A549 (cell line): ENCODE measurements around the gene GSE1. TPM values are rescaled to one million over a fixed set of nuclear protein-coding genes. Genes with fewer than 3 reads are reported as not detected.

Source experiments
- ATAC-seq, 2 experiments: fragments of 200-7000 bp in 1 of 2; fragments of >200 bp in 1 of 2; cut with Nextera tagmentation in 1 of 2; cut with Tn5 transposase in 1 of 2; 3 replicates each; pipeline versions ENCODE4 v1.8.0 to v1.9.1; 2018 to 2020; ENCODE audit warnings: mild to moderate bottlenecking in 1 of 2, moderate library complexity in 1 of 2
- CTCF ChIA-PET: fragments of 300-600 bp; sonication (Branson Sonifier 250); formaldehyde crosslinking; extraction: SDS; loops from one replicate; lab custom pipeline; 2021; ENCODE audit warnings: antibody characterized with exemption, inconsistent platforms; lab: Yijun Ruan, JAX
- POLR2A ChIA-PET: fragments of 350-600 bp; formaldehyde crosslinking; extraction: SDS; loops from one replicate; lab custom pipeline; 2021; ENCODE audit warnings: antibody characterized with exemption, inconsistent platforms; lab: Yijun Ruan, JAX
- DNase-seq, 2 experiments: peaks; one replicate each; pipeline versions ENCODE4 v3.0.0 to v3.0.0-alpha.2; 2011 to 2016; ENCODE audit warnings: low read depth in 1 of 2, low spot score in 1 of 2
- FAIRE-seq: peaks from 2 replicates; lab custom pipeline; 2011; peaks lifted over from hg19 to GRCh38; lab: Jason Lieb, UNC
- H3K27ac ChIP-seq, 2 experiments: fragments of >200 bp; sonication (Bioruptor Twin); formaldehyde crosslinking; 3 replicates each; pipeline ENCODE4 v1.5.1; 2016 to 2017
- H3K4me1 ChIP-seq: fragments of >200 bp; sonication (Bioruptor Twin); formaldehyde crosslinking; 3 replicates; pipeline ENCODE4 v1.6.1; 2016
- H3K4me2 ChIP-seq: fragments of >200 bp; sonication (Bioruptor Twin); formaldehyde crosslinking; 3 replicates; pipeline ENCODE4 v1.6.1; 2016
- H3K4me3 ChIP-seq: fragments of >200 bp; sonication (Bioruptor Twin); formaldehyde crosslinking; 3 replicates; pipeline ENCODE4 v1.5.1; 2016
- H3K9me3 ChIP-seq: fragments of >200 bp; sonication (Bioruptor Twin); formaldehyde crosslinking; 3 replicates; pipeline ENCODE4 v1.6.1; 2016
- BCL3 ChIP-seq: fragments of >200 bp; sonication (Bioruptor Twin); formaldehyde crosslinking; IDR thresholded peaks from 3 replicates; pipeline ENCODE4 v1.6.1; 2016
- BHLHE40 ChIP-seq: IDR thresholded peaks from 2 replicates; pipeline ENCODE4 v1.6.1; 2012; ENCODE audit warnings: low read depth, low read length, inconsistent platforms
- CHD4 ChIP-seq: fragments of 200-600 bp; sonication (generic); IDR thresholded peaks from 2 replicates; pipeline ENCODE4 v1.6.1; 2016; ENCODE audit warnings: antibody characterized with exemption, mild to moderate bottlenecking, borderline replicate concordance
- EP300 ChIP-seq, 2 experiments: fragments of >200 bp; sonication (Bioruptor Twin); formaldehyde crosslinking; IDR thresholded peaks; 2 replicates in 1 of 2; 3 replicates in 1 of 2; pipeline ENCODE4 v1.6.1; 2016 to 2017
- ESRRA ChIP-seq: fragments of 150-350 bp; IDR thresholded peaks from 2 replicates; pipeline ENCODE4 v1.6.1; 2014; ENCODE audit warnings: mild to moderate bottlenecking, low read length, borderline replicate concordance
- FOXS1 ChIP-seq: fragments of 250-450 bp; sonication (Bioruptor Pico); IDR thresholded peaks from 2 replicates; pipeline ENCODE4 v1.5.0; 2020; ENCODE audit warnings: mild to moderate bottlenecking, moderate library complexity
- GATA3 ChIP-seq: IDR thresholded peaks from 2 replicates; pipeline ENCODE4 v1.6.1; 2012; ENCODE audit warnings: borderline replicate concordance
- HDAC2 ChIP-seq: fragments of 200-600 bp; sonication (generic); IDR thresholded peaks from 2 replicates; pipeline ENCODE4 v1.6.1; 2016
- HEYL ChIP-seq: fragments of 250-450 bp; sonication (Bioruptor Pico); IDR thresholded peaks from 2 replicates; pipeline ENCODE4 v1.8.0; 2021; ENCODE audit warnings: mild to moderate bottlenecking, moderate library complexity
- KDM5A ChIP-seq: fragments of 200-600 bp; sonication (generic); IDR thresholded peaks from 2 replicates; pipeline ENCODE4 v1.6.1; 2016; ENCODE audit warnings: antibody characterized with exemption, mild to moderate bottlenecking
- MYC ChIP-seq: IDR thresholded peaks from 2 replicates; pipeline ENCODE4 v1.6.1; 2012; ENCODE audit warnings: mild to moderate bottlenecking, inconsistent platforms, low read length, improper control_type of control experiment, borderline replicate concordance
- PHF8 ChIP-seq: fragments of 200-600 bp; sonication (generic); IDR thresholded peaks from 2 replicates; pipeline ENCODE4 v1.6.1; 2016; ENCODE audit warnings: low read depth, mild to moderate bottlenecking, antibody characterized with exemption, moderate library complexity, borderline replicate concordance
- POLR2A ChIP-seq: IDR thresholded peaks from 2 replicates; pipeline ENCODE4 v1.6.1; 2012; ENCODE audit warnings: mild to moderate bottlenecking, low read length
- POLR2AphosphoS2 ChIP-seq: conservative IDR thresholded peaks from 2 replicates; pipeline ENCODE4 v1.6.1; 2012; ENCODE audit warnings: low read length, improper control_type of control experiment, inconsistent platforms
- RAD21 ChIP-seq, 2 experiments: fragments of >200 bp in 1 of 2; sonication (Bioruptor Twin) in 1 of 2; formaldehyde crosslinking in 1 of 2; IDR thresholded peaks in 1 of 2; conservative IDR thresholded peaks in 1 of 2; 2 replicates in 1 of 2; 3 replicates in 1 of 2; pipeline ENCODE4 v1.6.1; 2012 to 2018; ENCODE audit warnings: inconsistent platforms in 1 of 2
- RCOR1 ChIP-seq: fragments of 150-350 bp; IDR thresholded peaks from 2 replicates; pipeline ENCODE4 v1.6.1; 2014; ENCODE audit warnings: antibody characterized with exemption, low read length, low read depth
- RNF2 ChIP-seq: fragments of 200-600 bp; sonication (generic); IDR thresholded peaks from 2 replicates; pipeline ENCODE4 v1.6.1; 2016; ENCODE audit warnings: low read depth, mild to moderate bottlenecking, antibody characterized with exemption, moderate library complexity, borderline replicate concordance
- SMC3 ChIP-seq: fragments of >200 bp; sonication (Bioruptor Twin); formaldehyde crosslinking; IDR thresholded peaks from 3 replicates; pipeline ENCODE4 v1.6.1; 2018; ENCODE audit warnings: inconsistent platforms
- SREBF2 ChIP-seq: fragments of 450-650 bp; IDR thresholded peaks from 2 replicates; pipeline ENCODE4 v1.6.1; 2014; ENCODE audit warnings: mild to moderate bottlenecking, moderate library complexity
- TP53 ChIP-seq: fragments of 250-450 bp; sonication (Bioruptor Pico); IDR thresholded peaks from 2 replicates; pipeline ENCODE4 v1.5.0; 2021; ENCODE audit warnings: mild to moderate bottlenecking, moderate library complexity
- ZNF302 ChIP-seq: fragments of 250-450 bp; sonication (Bioruptor Pico); IDR thresholded peaks from 2 replicates; pipeline ENCODE4 v1.9.0; 2021; ENCODE audit warnings: inconsistent platforms, mild to moderate bottlenecking, moderate library complexity
- ZSCAN20 ChIP-seq: fragments of 250-450 bp; sonication (Bioruptor Pico); IDR thresholded peaks from 2 replicates; pipeline ENCODE4 v1.8.0; 2022; ENCODE audit warnings: mild to moderate bottlenecking, moderate library complexity
- WGBS: methylation state at CpG from one replicate; pipeline ENCODE4 v1.1.6; 2017; ENCODE audit errors: missing lambda C conversion rate; 5-methylcytosine and 5-hydroxymethylcytosine counted together
- polyA plus RNA-seq, 4 experiments: library from polyadenylated mRNA; depleted of rRNA in 3 of 4; stranded (reverse); fragments of >200 nt; fragmentation: RNase III in 1 of 4; extraction: RNeasy Plus Mini Kit Qiagen cat#74134 plus additional on column Dnase treatment in 1 of 4; gene quantifications; 2 replicates in 3 of 4; 3 replicates in 1 of 4; pipeline ENCODE4 v1.2.3, GENCODE V29; 2011 to 2017
- TF ChIP-seq, protein P1 (sequence below): fragments of 250-450 bp; sonication (Bioruptor Pico); IDR thresholded peaks from 2 replicates; pipeline ENCODE4 v1.5.0; 2020; ENCODE audit warnings: low read depth, mild to moderate bottlenecking, moderate library complexity
- TF ChIP-seq, protein P2 (sequence below): IDR thresholded peaks from 2 replicates; pipeline ENCODE4 v1.6.1; 2012
- TF ChIP-seq, protein P3 (sequence below): IDR thresholded peaks from 2 replicates; pipeline ENCODE4 v1.6.1; 2012; ENCODE audit warnings: low read depth, borderline replicate concordance
- TF ChIP-seq, protein P4 (sequence below): fragments of 150-350 bp; IDR thresholded peaks from 2 replicates; pipeline ENCODE4 v1.6.1; 2014; ENCODE audit warnings: low read depth, mild to moderate bottlenecking, low read length
- TF ChIP-seq, protein P5 (sequence below): IDR thresholded peaks from 2 replicates; pipeline ENCODE4 v1.6.1; 2012

GSE1 gene
- polyA plus RNA-seq, 2 of the 4 experiments (the other 2 are of a cell fraction): 20.7 to 24.3 TPM

DNA sequence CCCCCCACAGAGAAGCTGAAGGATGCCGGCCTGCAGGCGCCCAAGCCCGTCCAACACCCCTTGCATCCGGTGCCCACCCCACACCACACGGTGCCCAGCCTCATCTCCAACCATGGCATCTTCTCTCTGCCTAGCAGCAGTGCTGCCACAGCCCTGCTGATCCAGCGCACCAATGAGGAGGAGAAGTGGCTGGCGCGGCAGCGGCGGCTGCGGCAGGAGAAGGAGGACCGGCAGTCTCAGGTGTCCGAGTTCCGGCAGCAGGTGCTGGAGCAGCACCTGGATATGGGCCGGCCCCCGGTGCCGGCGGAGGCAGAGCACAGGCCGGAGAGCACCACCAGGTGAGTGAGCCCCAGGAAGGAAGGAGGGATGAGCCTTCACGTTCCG is 44.1 kb downstream of the GSE1 start (continued):
- TF ChIP-seq, protein P1, sequence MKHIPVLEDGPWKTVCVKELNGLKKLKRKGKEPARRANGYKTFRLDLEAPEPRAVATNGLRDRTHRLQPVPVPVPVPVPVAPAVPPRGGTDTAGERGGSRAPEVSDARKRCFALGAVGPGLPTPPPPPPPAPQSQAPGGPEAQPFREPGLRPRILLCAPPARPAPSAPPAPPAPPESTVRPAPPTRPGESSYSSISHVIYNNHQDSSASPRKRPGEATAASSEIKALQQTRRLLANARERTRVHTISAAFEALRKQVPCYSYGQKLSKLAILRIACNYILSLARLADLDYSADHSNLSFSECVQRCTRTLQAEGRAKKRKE (CRISPR knock-in tag): no peak
- TF ChIP-seq MYC (no peak), GATA3 (no peak), HEYL (CRISPR knock-in tag) (no peak)
- TF ChIP-seq, protein P2, sequence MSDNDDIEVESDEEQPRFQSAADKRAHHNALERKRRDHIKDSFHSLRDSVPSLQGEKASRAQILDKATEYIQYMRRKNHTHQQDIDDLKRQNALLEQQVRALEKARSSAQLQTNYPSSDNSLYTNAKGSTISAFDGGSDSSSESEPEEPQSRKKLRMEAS: no peak

GRCh38 chr16:85657996-85658395 is 44.9 kb downstream of the GSE1 start:
- FAIRE-seq: no peak
- ChIA-PET CTCF (interaction anchor here (0.8 to 9.4 kb wide), 11 partner anchors 8 to 264 kb away, joined by 3 to 96 read pairs (median 5); no protein-coding TSS in a partner anchor), POLR2A (no interaction called here)

DNA sequence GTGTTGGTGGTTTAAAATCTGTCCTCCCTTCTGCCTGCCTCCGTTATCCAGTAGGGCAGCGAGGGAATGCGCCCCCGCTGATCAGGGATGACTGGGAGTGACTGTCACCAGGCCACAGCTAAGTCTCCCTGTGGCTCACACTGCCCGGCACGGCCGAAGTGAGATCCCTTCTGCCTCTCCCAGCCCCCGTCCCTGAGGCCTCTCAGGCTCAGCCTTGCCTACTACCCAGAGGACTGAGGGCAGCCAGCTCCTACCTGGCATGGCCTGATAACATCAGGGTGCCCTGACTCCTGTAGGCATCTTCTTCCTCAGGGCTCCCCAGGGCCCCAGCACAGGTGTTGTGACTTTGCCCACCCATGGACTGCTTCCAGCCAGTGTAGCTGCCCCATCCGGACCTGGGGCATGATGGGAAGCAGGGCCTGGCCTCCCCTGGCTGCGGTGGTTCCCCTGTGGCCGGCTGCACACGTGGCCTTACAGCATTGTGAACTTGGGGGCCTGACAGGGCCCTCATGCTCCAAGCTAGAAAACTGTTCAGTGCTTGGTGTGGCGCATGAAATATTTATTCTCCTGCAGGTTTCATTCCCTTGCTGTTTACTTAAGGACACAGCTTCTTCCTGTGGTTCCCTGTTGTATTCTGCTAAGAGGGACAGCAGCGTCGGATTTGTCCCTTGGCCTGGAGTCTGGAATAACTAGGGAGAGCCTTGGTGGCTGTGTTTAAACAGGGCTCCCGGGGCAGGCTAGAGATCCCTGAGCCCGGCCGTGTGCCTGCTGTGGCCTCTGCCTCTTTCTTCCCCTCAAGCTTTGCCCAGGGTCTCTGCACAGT is 45.6 kb downstream of the GSE1 start:
- ChIA-PET CTCF (interaction anchor here (0.6 to 9.4 kb wide), 21 partner anchors 9 to 544 kb away, joined by 3 to 96 read pairs (median 5); no protein-coding TSS in a partner anchor), POLR2A (no interaction called here)
- TF ChIP-seq RCOR1 (no peak), HDAC2 (no peak), SMC3 (no peak), RNF2 (no peak), ZNF302 (no peak), BHLHE40 (no peak), PHF8 (no peak), POLR2AphosphoS2 (no peak), ESRRA (no peak), POLR2A (no peak), RAD21 (conservative IDR thresholded peaks at IDR 0.05 in 1 of 2, IDR thresholded peaks at IDR 0.05 in 1 of 2) (no peak), CHD4 (no peak), BCL3 (no peak), EP300 (IDR thresholded peaks at IDR 0.05) (no peak), TP53 (CRISPR knock-in tag) (no peak), KDM5A (no peak), FOXS1 (CRISPR knock-in tag) (no peak)
- TF ChIP-seq, protein P3, sequence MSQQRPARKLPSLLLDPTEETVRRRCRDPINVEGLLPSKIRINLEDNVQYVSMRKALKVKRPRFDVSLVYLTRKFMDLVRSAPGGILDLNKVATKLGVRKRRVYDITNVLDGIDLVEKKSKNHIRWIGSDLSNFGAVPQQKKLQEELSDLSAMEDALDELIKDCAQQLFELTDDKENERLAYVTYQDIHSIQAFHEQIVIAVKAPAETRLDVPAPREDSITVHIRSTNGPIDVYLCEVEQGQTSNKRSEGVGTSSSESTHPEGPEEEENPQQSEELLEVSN: no peak
- TF ChIP-seq, protein P4, sequence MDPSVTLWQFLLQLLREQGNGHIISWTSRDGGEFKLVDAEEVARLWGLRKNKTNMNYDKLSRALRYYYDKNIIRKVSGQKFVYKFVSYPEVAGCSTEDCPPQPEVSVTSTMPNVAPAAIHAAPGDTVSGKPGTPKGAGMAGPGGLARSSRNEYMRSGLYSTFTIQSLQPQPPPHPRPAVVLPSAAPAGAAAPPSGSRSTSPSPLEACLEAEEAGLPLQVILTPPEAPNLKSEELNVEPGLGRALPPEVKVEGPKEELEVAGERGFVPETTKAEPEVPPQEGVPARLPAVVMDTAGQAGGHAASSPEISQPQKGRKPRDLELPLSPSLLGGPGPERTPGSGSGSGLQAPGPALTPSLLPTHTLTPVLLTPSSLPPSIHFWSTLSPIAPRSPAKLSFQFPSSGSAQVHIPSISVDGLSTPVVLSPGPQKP: no peak
- TF ChIP-seq, protein P5, sequence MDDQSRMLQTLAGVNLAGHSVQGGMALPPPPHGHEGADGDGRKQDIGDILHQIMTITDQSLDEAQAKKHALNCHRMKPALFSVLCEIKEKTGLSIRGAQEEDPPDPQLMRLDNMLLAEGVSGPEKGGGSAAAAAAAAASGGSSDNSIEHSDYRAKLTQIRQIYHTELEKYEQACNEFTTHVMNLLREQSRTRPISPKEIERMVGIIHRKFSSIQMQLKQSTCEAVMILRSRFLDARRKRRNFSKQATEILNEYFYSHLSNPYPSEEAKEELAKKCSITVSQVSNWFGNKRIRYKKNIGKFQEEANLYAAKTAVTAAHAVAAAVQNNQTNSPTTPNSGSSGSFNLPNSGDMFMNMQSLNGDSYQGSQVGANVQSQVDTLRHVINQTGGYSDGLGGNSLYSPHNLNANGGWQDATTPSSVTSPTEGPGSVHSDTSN: no peak
- Histone ChIP-seq H3K9me3 (no peaks in the 10 kb centered on the region), H3K4me3 (no peak overlapping the region), H3K4me2 (no peak overlapping the region), H3K4me1 (peaks cover under 1% of the 10 kb centered on the region; the same call in 1 of the 3 replicates), H3K27ac (no peak overlapping the region)
- no peak for DNase-seq
- ATAC-seq: no peak
- 93% methylated on average over 14 of the region's 18 CpGs for WGBS
- no peak for FAIRE-seq

More at GRCh38 chr16:85657996-85658395, 44.9 kb downstream of the GSE1 start:
- no peak for ATAC-seq
- no peak overlapping the region for H3K4me2 ChIP-seq
- DNase-seq: no peak
- H3K9me3 ChIP-seq: no peaks in the 10 kb centered on the region
- no peak overlapping the region for H3K27ac ChIP-seq
- TF ChIP-seq POLR2A (no peak), EP300 (IDR thresholded peaks at IDR 0.05) (no peak), SREBF2 (no peak), FOXS1 (CRISPR knock-in tag) (no peak), BHLHE40 (no peak), ZSCAN20 (no peak), RNF2 (no peak)
- 83% methylated on average over 3 of the region's 3 CpGs for WGBS
- peaks cover 7% of the 10 kb centered on the region for H3K4me1 ChIP-seq
- H3K4me3 ChIP-seq: no peak overlapping the region
